Raji (cell line): ENCODE results near the gene HBP1.

ENCODE experiments used
- POLR2A ChIP-seq: IDR thresholded peaks from 2 replicates; pipeline ENCODE4 v1.6.1; 2011; ENCODE audit warnings: low read depth, low read length, control low read depth; ENCODE audit not compliant: insufficient read depth

The HBP1 gene

GRCh38 chr7:107228291-107228690 lies 59.5 kb downstream of the HBP1 start:
- no peak for TF ChIP-seq POLR2A

GRCh38 chr7:107230334-107230733 lies 61.5 kb downstream of the HBP1 start:
- no peak for TF ChIP-seq POLR2A

GRCh38 chr7:107232568-107233090 lies 63.8 kb downstream of the HBP1 start:
- TF ChIP-seq POLR2A: no peak

GRCh38 chr7:107233174-107233573 lies 64.4 kb downstream of the HBP1 start:
- TF ChIP-seq POLR2A: no peak

- TF ChIP-seq POLR2A: no peak
Observed at GRCh38 chr7:107233981-107234380, 65.2 kb downstream of the HBP1 start.

GRCh38 chr7:107234436-107234835 lies 65.6 kb downstream of the HBP1 start:
- no peak for TF ChIP-seq POLR2A

GRCh38 chr7:107236862-107237261 lies 68.1 kb downstream of the HBP1 start:
- TF ChIP-seq POLR2A: no peak

- TF ChIP-seq POLR2A: no peak
Observed at GRCh38 chr7:107237451-107237850, 68.6 kb downstream of the HBP1 start.

- TF ChIP-seq POLR2A: no peak
Observed at GRCh38 chr7:107242267-107242666, 73.5 kb downstream of the HBP1 start.

GRCh38 chr7:107244613-107245012 lies 75.8 kb downstream of the HBP1 start:
- TF ChIP-seq POLR2A: no peak

- no peak for TF ChIP-seq POLR2A
Observed at GRCh38 chr7:107248551-107249316, 79.9 kb downstream of the HBP1 start.

- TF ChIP-seq POLR2A: no peak
Observed at GRCh38 chr7:107251963-107252362, 83.2 kb downstream of the HBP1 start.
